ENCODE measurements around the gene IDUA. TPM values are rescaled to one million over a fixed set of nuclear protein-coding genes. Genes with fewer than 3 reads are reported as not detected.
"Not testable (repeated sequence)": the region's sequence is repeated elsewhere in the genome, so short reads cannot be mapped to it uniquely, and the experiment has no call there.

The IDUA gene
- total and polyA plus RNA-seq, 8 donors = 8.8 to 278 (median 21.7) TPM

GRCh38 chr4:1045193-1045594 is 58.4 kb downstream of the IDUA start:
- no peak overlapping the region for H3K4me3 ChIP-seq
- H3K9me3 ChIP-seq = no peaks in the 10 kb centered on the region
- H3K27me3 ChIP-seq = peaks cover 0 to 61% (median 23%) of the 10 kb centered on the region in 3 donors
- no peaks in the 10 kb centered on the region for H3K36me3 ChIP-seq
- no peak for TF ChIP-seq CTCF (IDR thresholded peaks at IDR 0.05)
- no peak for TF ChIP-seq POLR2A (IDR thresholded peaks at IDR 0.05)
- TF ChIP-seq POLR2AphosphoS5 (IDR thresholded peaks at IDR 0.05) = no peak
- no peak for TF ChIP-seq EP300 (IDR thresholded peaks at IDR 0.05)
- intact Hi-C loops (cut with DNase I; ENCODE audit: low total_unique reads) = no loop called here
- no peak overlapping the region for H3K27ac ChIP-seq
- 35 to 60% (median 45%) methylated on average over 3 to 14 of the region's 14 CpGs for WGBS, 5 donors
- H3K4me1 ChIP-seq = peaks cover 42 to 74% (median 64%) of the 10 kb centered on the region in 4 donors
- DNase-seq = no peak

- Histone ChIP-seq H3K9me3 (no peaks in the 10 kb centered on the region), H3K36me3 (no peaks in the 10 kb centered on the region), H3K4me3 (no peak overlapping the region), H3K27me3 (peaks cover 0 to 64% (median 23%) of the 10 kb centered on the region in 3 donors), H3K4me1 (peaks cover 39 to 69% (median 59%) of the 10 kb centered on the region in 4 donors), H3K27ac (no peak overlapping the region)
- intact Hi-C loops (cut with DNase I; ENCODE audit: low total_unique reads) = no loop called here
- WGBS, 5 donors = 59 to 75% (median 68%) methylated on average over 21 to 36 of the region's 36 CpGs
- TF ChIP-seq CTCF (IDR thresholded peaks at IDR 0.05) (no peak), EP300 (IDR thresholded peaks at IDR 0.05) (no peak), POLR2A (IDR thresholded peaks at IDR 0.05) (no peak), POLR2AphosphoS5 (IDR thresholded peaks at IDR 0.05) (no peak)
- DNase-seq = peak in 1 of 2 donors; percentile 35
Observed at GRCh38 chr4:1045595-1046201, 58.9 kb downstream of the IDUA start.

- intact Hi-C loops (cut with DNase I; ENCODE audit: low total_unique reads); H3K9me3 ChIP-seq; H3K36me3 ChIP-seq: not testable (repeated sequence)
- Histone ChIP-seq H3K27me3 (peaks cover 0 to 64% (median 23%) of the 10 kb centered on the region in 3 donors), H3K27ac (peak overlapping the region in 3 of 5 donors; percentile 67 to 79 (median 70)), H3K4me3 (peak overlapping the region in 3 of 4 donors; percentile 13 to 36 (median 19)), H3K4me1 (peaks cover 33 to 60% (median 51%) of the 10 kb centered on the region in 4 donors)
- peak; percentile 67 to 91 for DNase-seq
- WGBS, 5 donors = 12 to 36% (median 22%) methylated on average over 21 to 29 of the region's 29 CpGs
Observed at GRCh38 chr4:1046581-1047011, 59.8 kb downstream of the IDUA start.

GRCh38 chr4:1047106-1047975 is 60.5 kb downstream of the IDUA start:
- 31 to 48% (median 33%) methylated on average over 33 to 41 of the region's 41 CpGs for WGBS, 5 donors
- intact Hi-C loops (cut with DNase I; ENCODE audit: low total_unique reads) = no loop called here
- H3K9me3 ChIP-seq = no peaks in the 10 kb centered on the region
- TF ChIP-seq CTCF (IDR thresholded peaks at IDR 0.05) = no peak
- peak in 1 of 3 donors; percentile 29 for TF ChIP-seq POLR2AphosphoS5 (IDR thresholded peaks at IDR 0.05)
- peak overlapping the region in 4 of 5 donors; percentile 57 to 79 (median 68) for H3K27ac ChIP-seq
- no peaks in the 10 kb centered on the region for H3K36me3 ChIP-seq
- peak overlapping the region; percentile 13 to 36 (median 16) for H3K4me3 ChIP-seq
- peaks cover 28 to 53% (median 44%) of the 10 kb centered on the region in 4 donors for H3K4me1 ChIP-seq
- peaks cover 0 to 72% (median 23%) of the 10 kb centered on the region in 3 donors for H3K27me3 ChIP-seq
- DNase-seq = peak; percentile 59 to 85
